ENCODE data around the gene SLC25A24.
"Not testable (repeated sequence)": the region's sequence is repeated elsewhere in the genome, so short reads cannot be mapped to it uniquely, and the experiment has no call there.

The SLC25A24 gene

GRCh38 chr1:108151548-108151947, 48.6 kb downstream of the SLC25A24 start:
- Histone ChIP-seq H3K36me3 (ENCODE audit: low read length) (no peaks in the 10 kb centered on the region), H3K79me2 (ENCODE audit: insufficient read depth, low read length) (no peaks in the 10 kb centered on the region), H3K27ac (ENCODE audit: low read depth, low read length) (no peak overlapping the region), H3K9me2 (replicated peaks; ENCODE audit: insufficient read depth, low read length) (no peaks in the 10 kb centered on the region), H3K4me2 (ENCODE audit: low read depth, low read length, poor library complexity, severe bottlenecking) (no peak overlapping the region), H3K27me3 (ENCODE audit: low read length) (no peaks in the 10 kb centered on the region), H3K4me3 (ENCODE audit: insufficient read depth, low read length, poor library complexity, severe bottlenecking) (no peak overlapping the region), H4K20me1 (ENCODE audit: low read depth, low read length) (no peaks in the 10 kb centered on the region), H3F3A (ENCODE audit: insufficient read depth) (no peaks in the 10 kb centered on the region), H2AFZ (ENCODE audit: low read depth, low read length, severe bottlenecking) (no peak overlapping the region), H3K9me3 (ENCODE audit: insufficient read depth, low read length) (no peaks in the 10 kb centered on the region), H3K9ac (ENCODE audit: low read length) (no peak overlapping the region)
- TF ChIP-seq EZH2phosphoT487 (conservative IDR thresholded peaks at IDR 0.05; ENCODE audit: low read length), result no peak
- no peak for TF ChIP-seq CTCF (IDR thresholded peaks at IDR 0.05; ENCODE audit: insufficient read depth, low read length, poor library complexity, severe bottlenecking)

DNA sequence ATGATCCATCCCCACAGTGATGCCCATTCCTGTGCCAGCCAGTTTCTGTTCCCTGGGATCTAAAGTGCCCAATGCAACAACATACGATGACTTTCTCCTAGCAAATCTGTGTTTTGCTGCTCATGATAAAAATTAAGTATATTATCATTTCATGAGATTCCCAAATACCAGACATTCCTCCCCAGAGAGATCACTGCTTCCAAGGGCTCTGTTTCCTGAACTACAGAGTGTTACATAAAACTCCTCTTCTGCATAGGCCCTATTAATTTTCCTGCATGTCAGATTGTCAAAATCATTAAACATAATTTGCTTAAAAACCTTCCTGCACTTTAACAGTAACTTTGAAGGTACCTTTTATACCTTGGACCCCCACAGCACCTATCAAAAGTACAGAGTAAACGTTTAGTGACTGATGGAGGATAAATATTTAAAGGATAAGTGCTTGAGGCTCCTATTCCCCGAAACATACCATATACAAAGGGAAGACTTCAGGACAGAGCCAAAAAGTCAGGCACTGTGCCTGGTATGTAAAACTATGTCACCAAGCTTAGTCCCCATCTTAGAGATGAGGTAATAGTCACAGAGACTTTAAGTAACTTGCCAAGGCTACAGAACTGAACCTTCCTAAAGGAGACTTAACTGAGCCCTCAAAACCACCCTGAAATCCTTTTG, 50.2 kb downstream of the SLC25A24 start:
- H4K20me1 ChIP-seq (ENCODE audit: low read depth, low read length), result no peaks in the 10 kb centered on the region
- no peak overlapping the region for H3K9ac ChIP-seq (ENCODE audit: low read length)
- H2AFZ ChIP-seq (ENCODE audit: low read depth, low read length, severe bottlenecking), result no peak overlapping the region
- no peaks in the 10 kb centered on the region for H3K9me3 ChIP-seq (ENCODE audit: insufficient read depth, low read length)
- no peak overlapping the region for H3K4me3 ChIP-seq (ENCODE audit: insufficient read depth, low read length, poor library complexity, severe bottlenecking)
- H3K36me3 ChIP-seq (ENCODE audit: low read length), result no peaks in the 10 kb centered on the region
- H3K4me2 ChIP-seq (ENCODE audit: low read depth, low read length, poor library complexity, severe bottlenecking), result no peak overlapping the region
- H3K27ac ChIP-seq (ENCODE audit: low read depth, low read length), result no peak overlapping the region
- H3K9me2 ChIP-seq (replicated peaks; ENCODE audit: insufficient read depth, low read length), result no peaks in the 10 kb centered on the region
- no peaks in the 10 kb centered on the region for H3K27me3 ChIP-seq (ENCODE audit: low read length)
- no peak for TF ChIP-seq CTCF (IDR thresholded peaks at IDR 0.05; ENCODE audit: insufficient read depth, low read length, poor library complexity, severe bottlenecking)
- no peak for TF ChIP-seq EZH2phosphoT487 (conservative IDR thresholded peaks at IDR 0.05; ENCODE audit: low read length)
- no peaks in the 10 kb centered on the region for H3K79me2 ChIP-seq (ENCODE audit: insufficient read depth, low read length)
- H3F3A ChIP-seq (ENCODE audit: insufficient read depth), result no peaks in the 10 kb centered on the region

- H3K27me3 ChIP-seq (ENCODE audit: low read length); H3K9ac ChIP-seq (ENCODE audit: low read length); H3K36me3 ChIP-seq (ENCODE audit: low read length); H3K27ac ChIP-seq (ENCODE audit: low read depth, low read length); H2AFZ ChIP-seq (ENCODE audit: low read depth, low read length, severe bottlenecking); H3K79me2 ChIP-seq (ENCODE audit: insufficient read depth, low read length); H3K9me2 ChIP-seq (replicated peaks; ENCODE audit: insufficient read depth, low read length); H3F3A ChIP-seq (ENCODE audit: insufficient read depth); H3K4me3 ChIP-seq (ENCODE audit: insufficient read depth, low read length, poor library complexity, severe bottlenecking); H3K9me3 ChIP-seq (ENCODE audit: insufficient read depth, low read length); H3K4me2 ChIP-seq (ENCODE audit: low read depth, low read length, poor library complexity, severe bottlenecking); H4K20me1 ChIP-seq (ENCODE audit: low read depth, low read length): not testable (repeated sequence)
Observed at GRCh38 chr1:108144569-108144968, 55.6 kb downstream of the SLC25A24 start.

GRCh38 chr1:108142773-108143394, 57.3 kb downstream of the SLC25A24 start:
- Histone ChIP-seq H3K9me2 (replicated peaks; ENCODE audit: insufficient read depth, low read length) (no peaks in the 10 kb centered on the region), H3K27me3 (ENCODE audit: low read length) (no peaks in the 10 kb centered on the region), H3K9ac (ENCODE audit: low read length) (no peak overlapping the region), H3K79me2 (ENCODE audit: insufficient read depth, low read length) (no peaks in the 10 kb centered on the region), H2AFZ (ENCODE audit: low read depth, low read length, severe bottlenecking) (no peak overlapping the region), H3K27ac (ENCODE audit: low read depth, low read length) (no peak overlapping the region), H3F3A (ENCODE audit: insufficient read depth) (no peaks in the 10 kb centered on the region), H3K4me3 (ENCODE audit: insufficient read depth, low read length, poor library complexity, severe bottlenecking) (no peak overlapping the region), H3K4me2 (ENCODE audit: low read depth, low read length, poor library complexity, severe bottlenecking) (no peak overlapping the region), H4K20me1 (ENCODE audit: low read depth, low read length) (no peaks in the 10 kb centered on the region), H3K9me3 (ENCODE audit: insufficient read depth, low read length) (no peaks in the 10 kb centered on the region), H3K36me3 (ENCODE audit: low read length) (no peaks in the 10 kb centered on the region)
- no peak for TF ChIP-seq EZH2phosphoT487 (conservative IDR thresholded peaks at IDR 0.05; ENCODE audit: low read length)
- no peak for TF ChIP-seq CTCF (IDR thresholded peaks at IDR 0.05; ENCODE audit: insufficient read depth, low read length, poor library complexity, severe bottlenecking)

Measured in SU-DHL-6 (cell line).